ENCODE measurements around the gene MRPL44. TPM values are rescaled to one million over a fixed set of nuclear protein-coding genes. Genes with fewer than 3 reads are reported as not detected.

MRPL44 gene
- total and polyA plus RNA-seq, 2 of the 13 experiments (the other 11 are each of a cell fraction or from before 2014, with no cell fraction given) = 38.4 to 78.0 TPM

DNA sequence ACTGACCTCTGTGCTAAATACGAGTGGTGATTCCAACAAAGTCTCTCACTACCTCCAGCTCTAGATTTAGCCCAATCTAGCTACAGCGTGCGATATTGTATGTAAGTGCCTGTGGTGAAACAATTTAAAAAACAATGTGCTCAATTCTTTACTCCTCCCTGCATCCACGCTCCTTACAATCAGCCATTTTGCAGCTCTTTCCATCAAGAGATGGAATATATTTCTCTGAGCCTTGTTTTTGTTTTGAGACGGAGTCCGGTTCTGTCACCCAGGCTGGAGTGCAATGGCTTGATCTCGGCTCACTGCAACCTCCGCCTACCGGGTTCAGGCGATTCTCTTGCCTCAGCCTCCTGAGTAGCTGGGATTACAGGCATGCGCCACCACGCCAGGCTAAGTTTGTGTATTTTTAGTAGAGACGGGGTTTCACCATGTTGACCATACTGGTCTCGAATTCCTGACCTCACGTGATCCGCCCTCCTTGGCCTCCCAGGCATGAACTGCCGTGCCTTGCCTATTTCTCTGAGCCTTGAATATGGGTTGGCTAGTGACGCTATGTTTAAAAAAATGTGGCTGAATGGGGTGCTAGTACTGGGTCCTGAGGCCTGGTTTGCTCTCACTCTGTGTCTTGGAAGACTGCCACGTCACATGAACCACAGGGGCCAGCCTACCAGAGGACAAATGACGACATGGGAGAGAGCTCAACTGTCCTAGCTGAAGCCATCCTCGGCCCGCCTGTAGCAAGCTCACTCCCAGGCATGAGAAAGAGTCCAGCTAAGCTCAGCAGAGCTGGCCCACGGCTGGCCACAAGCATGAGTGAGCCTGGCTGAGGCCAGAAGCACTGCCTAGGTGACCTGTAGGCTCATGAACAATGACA is 26.9 kb upstream of the MRPL44 start (continued):
- TF ChIP-seq MXD1 (CRISPR knock-in tag; IDR thresholded peaks at IDR 0.05) (peak; percentile 76; the same call in 1 of the 2 replicates), ZSCAN5A (CRISPR knock-in tag; IDR thresholded peaks at IDR 0.05; ENCODE audit: borderline replicate concordance) (peak; percentile 91; the same call in 1 of the 2 replicates), HBP1 (CRISPR knock-in tag; IDR thresholded peaks at IDR 0.05; ENCODE audit: low read depth) (peak; percentile 96), CCDC6 (CRISPR knock-in tag; IDR thresholded peaks at IDR 0.05) (peak; percentile 68), ARID4A (CRISPR knock-in tag; IDR thresholded peaks at IDR 0.05; ENCODE audit: borderline replicate concordance) (peak; percentile 84), HDAC2 (CRISPR knock-in tag; IDR thresholded peaks at IDR 0.05) (peak; percentile 74), ZBTB39 (CRISPR knock-in tag; IDR thresholded peaks at IDR 0.05) (peak; percentile 79; the same call in 1 of the 2 replicates), ZNF781 (CRISPR knock-in tag; IDR thresholded peaks at IDR 0.05; ENCODE audit: borderline replicate concordance, not compliant biosample characterization) (peak; percentile 72), NFRKB (IDR thresholded peaks at IDR 0.05) (peak; percentile 4; the same call in 1 of the 2 replicates), ZFY (CRISPR knock-in tag; IDR thresholded peaks at IDR 0.05) (peak; percentile 86), ATF1 (CRISPR knock-in tag; IDR thresholded peaks at IDR 0.05) (peak; percentile 91), RBM39 (IDR thresholded peaks at IDR 0.05; ENCODE audit: low read depth, low read length, poor library complexity, severe bottlenecking) (peak; percentile 50), ZBTB8A (CRISPR knock-in tag; IDR thresholded peaks at IDR 0.05; ENCODE audit: borderline replicate concordance, low read depth) (no peak), HMGA1 (CRISPR knock-in tag; conservative IDR thresholded peaks at IDR 0.05) (no peak)
- TF ChIP-seq, protein P1, sequence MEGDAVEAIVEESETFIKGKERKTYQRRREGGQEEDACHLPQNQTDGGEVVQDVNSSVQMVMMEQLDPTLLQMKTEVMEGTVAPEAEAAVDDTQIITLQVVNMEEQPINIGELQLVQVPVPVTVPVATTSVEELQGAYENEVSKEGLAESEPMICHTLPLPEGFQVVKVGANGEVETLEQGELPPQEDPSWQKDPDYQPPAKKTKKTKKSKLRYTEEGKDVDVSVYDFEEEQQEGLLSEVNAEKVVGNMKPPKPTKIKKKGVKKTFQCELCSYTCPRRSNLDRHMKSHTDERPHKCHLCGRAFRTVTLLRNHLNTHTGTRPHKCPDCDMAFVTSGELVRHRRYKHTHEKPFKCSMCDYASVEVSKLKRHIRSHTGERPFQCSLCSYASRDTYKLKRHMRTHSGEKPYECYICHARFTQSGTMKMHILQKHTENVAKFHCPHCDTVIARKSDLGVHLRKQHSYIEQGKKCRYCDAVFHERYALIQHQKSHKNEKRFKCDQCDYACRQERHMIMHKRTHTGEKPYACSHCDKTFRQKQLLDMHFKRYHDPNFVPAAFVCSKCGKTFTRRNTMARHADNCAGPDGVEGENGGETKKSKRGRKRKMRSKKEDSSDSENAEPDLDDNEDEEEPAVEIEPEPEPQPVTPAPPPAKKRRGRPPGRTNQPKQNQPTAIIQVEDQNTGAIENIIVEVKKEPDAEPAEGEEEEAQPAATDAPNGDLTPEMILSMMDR (CRISPR knock-in tag; IDR thresholded peaks at IDR 0.05) = 0 out of 2 replicates have a peak, but pooled peaks have one; percentile 16

Measured in HepG2 (cell line).